T1000 (cell line): ENCODE results near the gene COMMD6.
"Not testable (repeated sequence)": the region's sequence is repeated elsewhere in the genome, so short reads cannot be mapped to it uniquely, and the experiment has no call there.

Source experiments
- DNase-seq: peaks from one replicate; lab custom pipeline; 2025; ENCODE audit warnings: mixed read lengths; lab: John Stamatoyannopoulos, UW

The COMMD6 gene

DNA sequence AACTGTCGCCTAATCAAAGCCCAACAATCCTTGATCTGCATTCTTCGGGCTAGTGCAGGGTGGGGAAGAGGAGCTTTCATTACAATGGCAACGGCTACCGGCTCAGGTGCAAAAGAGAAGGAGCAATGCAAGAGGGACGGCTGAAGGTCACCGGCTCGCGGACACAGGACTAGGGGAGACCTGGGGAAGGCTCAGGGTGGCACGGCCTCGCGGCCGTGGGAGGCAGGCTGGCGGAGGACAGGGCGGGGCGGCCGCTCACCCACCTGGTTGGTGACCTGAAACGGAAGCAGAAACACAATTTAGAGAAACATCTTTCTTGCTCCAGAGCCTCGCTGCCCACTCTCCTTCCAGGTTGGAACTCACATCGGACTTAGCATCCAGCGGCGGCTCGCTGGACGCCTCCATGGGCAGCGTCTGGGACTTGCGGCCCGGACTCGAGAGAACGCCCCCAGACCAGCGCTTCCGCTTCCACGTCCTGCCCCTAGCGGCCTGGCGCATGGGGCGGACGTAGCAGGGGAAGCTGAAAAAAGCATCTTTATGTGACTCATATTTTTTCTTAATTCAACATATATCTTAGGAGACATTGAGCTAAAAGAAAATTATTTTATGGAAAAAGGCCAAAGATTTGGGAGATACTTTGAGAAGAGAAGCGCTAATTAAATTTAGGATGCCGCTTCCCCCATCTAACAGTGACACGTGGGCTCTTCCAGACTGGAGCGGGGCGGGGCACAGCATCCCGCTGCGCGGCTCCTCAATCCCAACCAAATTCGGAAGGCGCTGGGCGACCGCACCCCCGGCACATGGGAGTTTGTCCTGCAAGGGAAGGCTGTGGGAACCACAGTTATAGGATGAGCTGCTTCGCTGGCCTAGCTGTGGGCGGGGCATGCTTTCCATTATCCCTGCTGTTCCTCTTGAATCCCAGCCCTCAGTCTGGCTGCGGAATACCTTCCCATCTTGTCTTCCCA, at the start of gene COMMD6:
COMMD6 (minus strand) TSS at position 441 of the 965 bp plus-strand sequence; CDS start at position 405, 36 bp downstream.
- peak; percentile 19 for DNase-seq

DNA sequence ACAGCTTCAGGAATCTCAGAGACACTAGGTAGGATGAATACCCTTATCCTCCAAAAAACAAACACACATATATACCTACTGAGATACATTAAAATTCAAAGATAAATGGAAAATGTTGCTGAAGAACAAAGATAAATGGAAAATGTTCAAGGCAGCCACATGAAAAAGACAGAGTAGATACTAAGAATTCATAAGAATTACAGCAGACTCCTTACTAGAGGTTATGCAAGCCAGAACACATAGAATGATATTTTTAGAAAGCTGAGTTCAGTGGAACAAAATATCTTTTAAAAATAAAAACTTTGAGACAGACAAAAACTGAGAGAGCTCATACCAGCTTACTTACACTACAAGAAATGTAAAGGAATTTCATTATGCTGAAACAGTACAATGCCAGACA, 47.5 kb upstream of the COMMD6 start:
- DNase-seq = no peak

DNA sequence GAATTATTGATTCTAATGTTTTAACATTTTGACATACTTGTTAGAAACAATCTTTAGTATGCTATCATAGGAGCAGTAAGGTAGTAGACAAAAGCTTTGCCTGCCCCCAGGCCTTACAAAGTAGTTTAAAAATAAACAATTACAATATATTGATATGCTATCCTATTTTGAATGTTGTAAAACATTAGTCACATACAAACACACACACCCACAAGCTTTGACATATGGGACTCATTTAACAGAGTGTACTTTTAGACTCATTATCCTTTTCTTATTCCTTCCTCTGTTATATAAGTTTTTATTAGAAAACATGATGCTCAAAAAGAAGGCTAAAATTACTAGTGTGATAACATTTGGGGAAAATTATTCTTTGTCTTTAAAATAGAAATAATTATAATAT, 45.5 kb upstream of the COMMD6 start:
- DNase-seq = no peak

DNA sequence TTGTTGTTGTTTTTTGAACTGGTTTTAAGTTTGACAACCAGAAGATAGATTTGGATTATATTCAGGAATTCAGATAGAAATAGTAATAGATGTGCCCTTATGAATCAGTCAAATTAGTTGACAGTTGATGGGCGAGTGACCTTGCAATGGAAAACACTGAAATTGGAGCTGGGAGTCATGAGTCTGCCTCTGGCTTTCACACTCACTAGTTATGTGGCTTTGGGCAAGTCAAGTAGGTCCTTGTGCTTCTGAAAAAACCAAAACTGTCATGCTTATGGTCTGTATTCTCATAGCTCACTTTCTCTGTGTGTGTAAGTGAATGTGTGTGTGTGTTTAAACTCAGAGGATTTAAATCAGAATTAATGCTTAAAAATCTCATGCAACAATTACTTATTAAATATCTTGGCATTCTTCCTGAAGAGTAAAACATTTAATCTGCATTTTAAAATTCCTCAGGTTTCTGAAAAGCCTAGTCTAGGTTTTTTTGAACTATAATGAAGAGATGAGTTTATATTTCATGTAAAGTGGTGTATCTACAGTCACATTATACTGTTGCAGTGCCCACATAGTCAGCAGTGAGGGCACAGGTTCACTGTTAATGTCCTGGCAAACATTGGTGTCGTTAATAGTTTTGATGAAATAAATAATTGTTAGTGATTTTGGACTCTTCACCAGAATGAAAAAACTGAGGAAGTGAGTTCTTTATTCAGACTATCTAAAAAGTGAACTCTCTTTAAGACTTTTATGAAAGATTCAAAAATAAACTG, 44.4 kb upstream of the COMMD6 start:
- no peak for DNase-seq

DNA sequence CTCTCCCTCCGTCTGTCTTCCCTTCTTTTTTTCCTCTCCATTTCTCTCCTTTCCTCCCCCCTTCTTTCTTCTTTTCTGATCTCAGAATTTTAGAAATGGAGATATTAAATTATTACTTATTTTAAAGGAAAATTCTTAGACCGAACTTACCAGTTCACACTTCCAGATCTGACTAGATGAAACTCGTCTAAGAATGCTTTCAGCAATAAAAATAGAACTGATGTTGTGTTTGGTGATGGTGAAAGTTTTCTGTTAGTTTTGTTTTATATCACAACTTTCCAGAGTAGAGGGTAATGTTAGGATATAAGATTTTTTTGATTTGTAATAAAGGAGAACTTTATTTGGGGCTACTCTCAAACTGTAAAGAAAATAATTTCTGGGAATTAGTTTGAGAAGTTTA, 41.9 kb upstream of the COMMD6 start:
- DNase-seq = no peak

DNA sequence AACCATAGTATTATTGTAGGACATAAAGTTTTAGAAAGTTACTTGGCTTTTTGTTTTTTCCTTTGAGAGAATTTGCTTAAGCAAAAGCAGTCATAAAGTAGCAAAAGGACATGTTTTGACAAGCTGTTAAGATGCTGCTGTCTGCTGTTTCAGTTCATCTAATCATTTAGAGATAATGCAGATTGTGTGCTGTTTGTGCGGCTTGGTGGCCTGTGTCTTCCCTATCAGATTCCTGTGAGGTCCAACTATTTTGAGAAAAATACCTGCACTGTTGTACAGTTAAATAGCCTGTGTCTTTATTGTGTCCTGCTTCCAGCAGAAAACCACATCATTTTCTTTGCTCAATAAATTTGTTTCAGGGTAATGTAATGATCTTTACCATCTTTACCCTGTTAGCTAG, 31.9 kb upstream of the COMMD6 start:
- no peak for DNase-seq

DNA sequence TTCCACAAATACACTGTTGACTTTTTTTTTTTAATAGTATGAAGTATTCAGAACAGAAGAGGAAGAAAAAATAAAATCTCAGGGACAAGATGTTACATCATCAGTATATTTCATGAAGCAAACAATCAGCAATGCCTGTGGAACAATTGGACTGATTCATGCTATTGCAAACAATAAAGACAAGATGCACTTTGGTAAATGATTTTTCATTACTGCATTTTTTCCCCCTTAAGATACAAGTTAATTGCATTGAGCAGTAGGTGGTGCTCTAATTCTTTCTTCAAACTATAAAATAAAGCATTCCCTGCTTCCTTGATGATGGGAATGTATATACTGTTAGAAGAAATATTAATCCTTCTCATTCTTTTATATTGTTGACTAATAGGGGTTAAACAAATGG, 29.0 kb upstream of the COMMD6 start:
- DNase-seq = no peak

DNA sequence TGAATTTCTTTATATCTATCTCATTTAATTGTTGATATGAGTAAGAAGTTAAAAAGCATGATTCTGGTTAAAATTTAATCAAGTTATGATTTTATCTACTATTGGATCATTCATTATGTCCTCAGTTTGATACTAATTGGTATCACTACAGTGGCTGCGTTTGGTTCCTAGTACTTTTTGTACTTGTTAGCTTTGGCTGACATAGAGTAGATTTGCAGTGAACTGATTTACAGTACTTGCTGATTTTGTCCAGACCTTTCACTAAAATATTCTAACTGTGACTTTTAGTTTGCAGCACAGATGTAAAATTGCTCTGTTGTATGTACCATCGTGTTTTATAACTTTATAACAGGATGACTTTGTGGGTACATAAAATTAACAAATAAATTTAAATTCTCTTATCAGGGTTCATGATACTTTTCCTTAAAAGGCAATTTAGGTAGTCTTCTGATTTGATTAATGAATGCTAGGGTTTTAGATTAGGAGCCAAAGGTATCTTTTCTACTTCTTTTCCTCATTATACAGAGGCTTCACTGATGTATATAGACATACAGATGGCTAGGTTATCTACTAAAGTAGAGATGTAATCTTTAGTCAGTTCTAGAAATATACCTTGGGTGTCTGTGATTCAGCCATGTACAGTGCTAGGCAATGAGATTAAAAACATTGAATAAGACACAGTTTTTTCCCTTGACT, 20.7 kb upstream of the COMMD6 start:
- DNase-seq = no peak

DNA sequence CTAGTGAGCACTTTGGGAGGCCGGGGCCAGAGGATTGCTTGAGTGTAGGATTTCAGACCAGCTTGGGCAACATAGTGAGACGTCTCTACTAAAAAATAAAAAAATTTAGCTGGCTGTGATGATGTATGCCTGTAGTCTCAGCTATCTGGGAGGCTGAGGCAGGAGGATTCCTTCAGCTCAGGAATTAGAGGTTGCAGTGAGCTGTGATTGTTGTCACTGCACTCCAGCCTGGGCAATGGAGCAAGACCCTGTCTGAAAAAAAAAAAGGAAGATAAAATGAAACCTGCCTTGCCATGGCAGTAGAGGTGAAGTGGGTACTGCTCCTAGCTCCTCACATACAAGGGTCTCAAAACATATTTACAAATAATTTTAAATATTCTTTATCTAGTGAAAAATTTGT, 19.3 kb upstream of the COMMD6 start:
- no peak for DNase-seq

DNA sequence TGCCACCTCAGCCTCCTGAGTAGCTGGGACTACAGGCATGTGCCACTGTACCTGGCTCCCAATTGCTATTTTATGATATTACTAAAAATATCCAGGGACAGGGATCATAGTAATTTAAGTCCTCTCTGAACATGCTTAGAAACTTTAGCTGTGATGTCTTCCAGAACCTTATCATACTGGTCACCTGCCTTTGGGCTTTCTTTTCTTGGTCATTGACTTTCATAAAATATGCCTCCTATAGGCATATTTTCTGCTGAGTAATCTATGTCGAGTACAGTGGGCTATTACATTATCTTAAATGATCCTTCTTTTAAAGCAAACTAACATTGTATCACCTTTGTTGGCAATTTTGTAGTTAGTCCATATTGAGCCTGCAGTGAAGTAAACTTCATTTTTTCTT, 18.2 kb upstream of the COMMD6 start:
- no peak for DNase-seq

DNA sequence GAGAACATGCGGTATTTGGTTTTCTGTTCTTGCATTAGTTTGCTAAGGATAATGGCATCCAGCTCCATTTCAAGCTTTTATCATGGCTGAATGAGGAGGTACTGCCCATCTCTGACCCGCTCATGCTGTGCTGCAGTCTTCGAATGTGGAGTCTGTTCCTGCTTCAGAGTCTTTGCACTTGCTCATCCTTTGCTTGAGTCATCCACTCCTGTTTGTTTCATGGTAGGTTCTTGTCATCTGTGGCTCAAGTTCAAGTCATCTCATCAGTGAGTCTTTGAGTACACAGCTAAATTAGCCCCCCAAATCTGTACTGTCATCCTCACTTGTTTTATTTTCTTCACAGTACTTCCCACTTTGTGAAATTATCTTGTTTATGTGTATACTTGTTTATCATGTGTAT, 17.3 kb upstream of the COMMD6 start:
- DNase-seq = no peak

DNA sequence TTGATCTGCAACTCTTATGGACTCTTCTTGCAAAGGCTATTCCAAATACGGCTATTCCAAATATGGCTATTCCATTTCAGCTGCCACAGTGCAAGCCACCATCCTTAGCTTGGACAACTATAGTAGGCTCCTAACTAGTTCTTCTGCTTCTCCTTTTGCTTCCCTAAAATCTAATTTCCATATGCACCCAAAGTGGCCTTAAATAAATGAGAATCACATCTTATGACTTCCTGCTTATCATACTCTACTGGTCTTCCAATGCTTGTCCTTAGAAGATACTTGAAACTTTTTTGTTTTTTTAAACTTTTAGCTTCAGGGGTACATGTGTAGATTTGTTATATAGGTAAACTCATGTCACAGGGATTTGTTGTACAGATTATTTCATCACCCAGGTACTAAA, 16.8 kb upstream of the COMMD6 start:
- DNase-seq = no peak

DNA sequence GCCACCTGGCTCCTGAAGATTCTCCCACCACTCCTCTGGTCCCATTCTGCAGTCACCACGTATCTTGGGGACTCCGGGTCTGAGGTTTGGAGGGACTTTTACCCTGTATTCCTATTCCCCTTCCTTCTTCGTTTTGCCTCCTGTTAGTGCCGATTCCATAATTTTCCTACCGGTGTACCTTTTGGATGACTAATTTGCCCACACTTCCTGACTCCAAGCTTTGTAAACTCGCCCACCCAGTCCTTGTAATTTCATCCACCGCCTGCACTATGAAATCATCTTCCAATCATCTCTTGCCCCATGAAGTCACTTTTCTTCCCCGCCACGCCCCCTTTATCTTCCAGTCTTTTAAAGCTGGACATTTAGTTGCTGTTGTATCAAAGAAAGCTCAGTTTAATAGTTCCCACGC, 12.5 kb upstream of the COMMD6 start:
- DNase-seq = no peak

DNA sequence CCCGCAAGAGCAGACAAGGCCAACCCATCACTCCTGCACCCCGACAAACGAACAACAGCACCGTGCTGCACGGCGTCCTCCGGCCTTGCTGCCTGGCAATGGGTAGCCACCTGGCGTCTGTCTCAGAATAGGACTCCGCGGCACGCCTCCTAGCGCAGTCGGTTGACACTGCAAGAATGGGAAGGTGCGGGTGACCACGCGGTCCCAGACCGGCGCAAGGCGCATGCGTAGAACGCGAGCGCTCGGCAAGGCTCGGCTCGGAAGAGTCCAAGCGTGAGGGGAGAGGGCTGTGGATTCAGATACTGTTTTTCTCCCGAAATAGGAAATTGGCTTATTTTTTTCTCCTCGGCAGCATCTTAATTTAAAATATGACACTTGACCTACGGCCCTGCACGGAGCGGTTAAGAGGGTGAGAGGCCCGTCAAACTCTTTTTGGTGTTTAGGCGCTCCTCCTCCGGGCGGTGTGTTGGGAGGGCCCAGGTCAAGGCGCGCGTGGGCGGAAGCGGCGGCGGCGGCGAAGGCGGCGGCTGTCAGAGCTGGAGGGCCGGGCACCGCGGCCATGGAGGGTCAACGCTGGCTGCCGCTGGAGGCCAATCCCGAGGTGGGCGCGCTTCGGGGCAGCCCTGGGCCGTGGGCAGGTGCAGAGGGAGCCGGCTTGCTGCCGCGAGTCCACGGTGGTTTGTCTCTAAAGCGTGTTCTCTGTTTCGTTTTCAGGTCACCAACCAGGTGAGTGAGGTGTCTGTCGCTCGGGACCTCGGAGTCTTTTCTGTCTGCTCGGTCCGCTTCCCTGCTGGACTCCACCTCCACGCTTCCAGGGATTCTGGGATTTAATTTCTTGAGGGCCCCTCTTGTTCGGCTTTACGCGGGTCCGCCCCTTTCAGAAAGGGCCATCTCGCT, 11.9 kb upstream of the COMMD6 start, which contains the start of gene UCHL3:
UCHL3 (plus strand) TSS at position 530 of the 897 bp plus-strand sequence; CDS start at position 560, 30 bp downstream.
- DNase-seq = peak; percentile 68

DNA sequence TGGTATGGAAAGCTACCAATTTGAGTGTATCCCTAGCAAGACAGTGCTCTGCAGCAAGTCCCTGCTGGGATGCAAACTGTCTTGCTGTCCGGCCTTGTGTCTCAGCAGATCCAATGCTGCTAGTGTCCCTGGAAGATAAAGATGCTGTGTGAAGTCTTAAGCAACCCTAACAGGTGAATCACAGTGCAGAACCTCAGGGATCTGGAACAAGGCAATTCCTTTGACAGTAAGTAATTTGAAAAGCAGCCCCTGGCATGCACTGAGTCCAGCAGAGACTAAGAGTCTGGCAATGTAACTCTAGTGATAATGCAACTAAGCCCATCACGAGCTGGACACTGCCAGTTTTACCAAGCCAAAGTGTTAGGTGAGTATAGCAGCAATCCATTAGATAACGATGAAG, 10.3 kb upstream of the COMMD6 start:
- no peak for DNase-seq

DNA sequence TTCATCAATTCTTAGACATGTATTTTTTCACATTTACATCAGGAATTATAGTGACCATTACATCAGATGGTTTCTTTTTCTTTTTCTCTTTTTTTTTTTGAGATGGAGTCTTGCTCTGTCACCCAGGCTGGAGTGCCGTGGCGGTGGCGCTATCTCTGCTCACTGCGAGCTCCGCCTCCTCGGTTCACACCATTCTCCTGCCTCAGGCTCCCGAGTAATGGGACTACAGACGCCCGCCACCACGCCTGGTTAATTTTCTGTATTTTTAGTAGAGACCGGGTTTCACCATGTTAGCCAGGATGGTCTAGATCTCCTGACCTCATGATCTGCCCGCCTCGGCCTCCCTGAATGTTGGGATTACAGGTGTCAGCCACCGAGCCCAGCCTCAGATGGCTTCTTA, 7.7 kb upstream of the COMMD6 start:
- not testable (repeated sequence) for DNase-seq

DNA sequence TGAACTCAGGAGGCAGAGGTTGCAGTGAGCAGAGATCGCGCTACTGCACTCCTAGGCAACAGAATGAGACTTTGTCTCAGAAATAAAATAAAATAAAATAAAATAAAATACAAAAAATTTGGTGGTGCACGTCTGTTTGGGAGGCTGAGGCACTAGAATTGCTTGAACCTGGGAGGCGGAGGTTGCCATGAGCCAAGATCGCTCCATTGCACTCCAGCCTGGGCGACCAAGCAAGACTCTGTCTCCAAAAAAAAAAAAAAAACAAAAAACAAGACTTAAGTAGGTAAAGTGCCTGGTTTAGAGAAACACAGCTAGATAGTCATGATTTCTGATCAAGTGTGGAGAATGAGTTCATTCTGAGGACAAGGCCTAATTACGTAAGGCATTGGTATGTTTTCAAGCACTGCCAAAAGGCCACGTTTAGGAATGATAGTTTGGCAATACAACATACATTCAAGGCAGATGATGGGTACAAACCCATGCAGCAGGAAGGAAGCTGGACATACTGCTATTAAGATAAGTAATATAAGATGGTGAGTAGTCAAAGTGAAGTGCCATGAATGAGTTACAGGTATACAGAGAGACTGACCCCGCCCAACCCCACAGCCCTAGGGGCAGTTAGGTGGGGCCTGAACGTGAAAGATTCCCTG, 7.2 kb upstream of the COMMD6 start:
- DNase-seq = no peak

DNA sequence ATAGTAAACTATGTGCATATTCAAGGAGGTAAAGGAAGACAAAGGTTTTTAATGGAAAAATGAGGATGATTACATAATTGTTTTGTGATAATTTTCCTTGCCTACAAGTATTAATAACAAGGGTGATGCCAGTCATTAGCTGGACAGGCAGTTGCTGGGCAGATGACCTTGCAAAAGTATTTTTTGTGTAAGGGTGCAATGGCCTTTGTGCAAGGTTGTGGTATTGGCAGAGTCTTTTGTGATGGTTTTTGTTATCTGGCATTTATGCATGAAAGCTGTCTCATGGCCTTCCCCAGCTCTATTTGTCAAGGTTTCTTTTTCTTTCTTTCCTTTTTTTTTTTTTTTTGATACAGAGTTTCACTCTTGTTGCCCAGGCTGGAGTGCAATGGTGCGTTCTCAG, 4.3 kb upstream of the COMMD6 start:
- no peak for DNase-seq

DNA sequence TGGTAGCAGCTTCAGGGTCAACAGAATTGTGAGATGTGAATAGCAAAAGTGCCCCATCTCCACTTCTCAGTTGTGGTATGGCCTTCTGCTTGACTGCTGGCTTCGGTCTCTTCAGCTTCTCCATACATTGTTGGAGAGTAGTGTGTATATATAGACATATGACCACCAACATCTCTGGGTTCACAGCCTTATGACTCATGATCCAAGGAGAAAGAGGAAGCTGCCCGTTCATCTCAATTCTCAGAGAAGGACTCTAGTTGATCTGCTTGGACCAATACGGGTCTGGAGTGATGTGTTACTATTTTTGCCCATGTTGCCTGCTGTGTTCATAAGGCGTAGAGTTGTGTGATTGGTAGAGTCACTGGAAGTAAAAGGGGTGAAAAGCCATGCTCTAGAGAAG, 3.6 kb upstream of the COMMD6 start:
- DNase-seq = no peak

DNA sequence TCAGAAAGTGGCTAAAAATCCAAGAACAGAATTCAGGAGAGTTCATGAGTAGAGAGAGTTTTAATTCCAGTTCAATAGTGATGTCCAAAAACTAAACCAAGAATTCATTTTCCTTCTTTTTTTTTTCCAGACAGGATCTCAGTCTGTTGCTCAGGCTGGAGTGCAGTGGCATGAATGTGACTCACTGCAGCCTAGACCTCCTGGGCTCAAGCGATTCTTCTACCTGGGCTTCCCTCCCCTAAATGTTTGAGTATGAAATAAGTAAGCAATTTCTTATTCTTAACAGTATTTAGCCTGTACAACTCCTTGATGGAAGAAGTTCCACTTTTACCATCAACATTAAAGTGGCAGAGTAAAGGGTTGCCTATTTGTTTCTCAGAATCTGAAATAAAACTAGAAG, 3.8 kb downstream of the COMMD6 start:
- DNase-seq = no peak

DNA sequence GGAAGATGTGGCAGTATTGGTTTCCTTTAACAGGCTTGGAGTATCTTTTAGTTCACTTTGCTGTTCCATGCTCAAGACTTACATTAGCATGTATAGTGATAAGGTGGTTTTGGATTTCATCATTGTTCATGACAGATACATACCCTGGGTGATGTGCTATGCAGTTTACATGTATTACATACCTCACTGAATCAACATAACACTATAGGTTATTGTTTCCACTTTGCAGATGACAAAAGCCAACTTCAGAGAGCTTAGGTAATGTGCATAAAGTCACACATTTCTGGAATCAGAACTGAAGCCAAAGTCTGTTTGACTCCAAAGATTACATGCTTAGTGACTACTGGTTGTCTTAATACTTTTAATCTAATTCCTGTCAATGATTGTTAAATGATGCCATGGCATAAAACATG, 7.1 kb downstream of the COMMD6 start:
- DNase-seq = no peak
